H9 (cell line): ENCODE measurements around the gene CCNB2. TPM values are rescaled to one million over a fixed set of nuclear protein-coding genes. Genes with fewer than 3 reads are reported as not detected.

Experiments used
- DNase-seq: peaks from one replicate; pipeline ENCODE4 v3.0.0-alpha.2; 2017
- H2AFZ ChIP-seq: one replicate; pipeline ENCODE4 v1.6.1; 2013; ENCODE audit warnings: mild to moderate bottlenecking, low read length, control low read depth, moderate library complexity
- H2AK5ac ChIP-seq: 2 replicates; pipeline ENCODE4 v1.6.1; 2013; ENCODE audit warnings: low read length, control low read depth, mixed read lengths; ENCODE audit not compliant: insufficient read length
- H2BK120ac ChIP-seq: one replicate; pipeline ENCODE4 v1.6.1; 2013; ENCODE audit warnings: low read depth, mild to moderate bottlenecking, low read length, control low read depth, inconsistent platforms; ENCODE audit not compliant: poor library complexity, severe bottlenecking
- H2BK12ac ChIP-seq: 2 replicates; pipeline ENCODE4 v1.6.1; 2013; ENCODE audit warnings: low read length, control low read depth, mixed read lengths, low read depth; ENCODE audit not compliant: insufficient read length
- H2BK15ac ChIP-seq: 2 replicates; pipeline ENCODE4 v1.6.1; 2013; ENCODE audit warnings: low read depth, low read length, control low read depth
- H2BK20ac ChIP-seq: one replicate; pipeline ENCODE4 v1.6.1; 2013; ENCODE audit warnings: low read depth, mild to moderate bottlenecking, low read length, control low read depth, inconsistent platforms; ENCODE audit not compliant: poor library complexity, severe bottlenecking
- H2BK5ac ChIP-seq: 2 replicates; pipeline ENCODE4 v1.6.1; 2013; ENCODE audit warnings: low read length, control low read depth, mixed read lengths; ENCODE audit not compliant: insufficient read length
- H3K14ac ChIP-seq: 2 replicates; pipeline ENCODE4 v1.6.1; 2013; ENCODE audit warnings: low read length, control low read depth; ENCODE audit not compliant: insufficient read depth
- H3K18ac ChIP-seq: 2 replicates; pipeline ENCODE4 v1.6.1; 2013; ENCODE audit warnings: low read depth, mild to moderate bottlenecking, mixed read lengths, low read length, control low read depth; ENCODE audit not compliant: insufficient read length
- H3K23ac ChIP-seq: 2 replicates; pipeline ENCODE4 v1.6.1; 2013; ENCODE audit warnings: low read length, control low read depth, mixed read lengths, low read depth; ENCODE audit not compliant: insufficient read length
- H3K23me2 ChIP-seq: 2 replicates; pipeline ENCODE4 v1.6.1; 2013; ENCODE audit warnings: low read depth, mild to moderate bottlenecking, mixed read lengths, low read length, control low read depth; ENCODE audit not compliant: insufficient read length, poor library complexity, severe bottlenecking
- H3K27ac ChIP-seq: 2 replicates; pipeline ENCODE4 v1.5.1; 2013; ENCODE audit warnings: low read length, control low read depth, mixed read lengths, low read depth; ENCODE audit not compliant: insufficient read length
- H3K27me3 ChIP-seq: 2 replicates; pipeline ENCODE4 v1.6.1; 2013; ENCODE audit warnings: low read length, control low read depth, inconsistent platforms; ENCODE audit not compliant: insufficient read depth
- H3K4ac ChIP-seq: 2 replicates; pipeline ENCODE4 v1.6.1; 2013; ENCODE audit warnings: low read depth, mild to moderate bottlenecking, control low read depth, inconsistent platforms, low read length, moderate library complexity
- H3K4me1 ChIP-seq: 2 replicates; pipeline ENCODE4 v1.6.1; 2013; ENCODE audit warnings: low read length, control low read depth, inconsistent platforms; ENCODE audit not compliant: insufficient read depth
- H3K4me2 ChIP-seq: 2 replicates; pipeline ENCODE4 v1.6.1; 2013; ENCODE audit warnings: low read length, control low read depth, mixed read lengths; ENCODE audit not compliant: insufficient read length, insufficient read depth
- H3K56ac ChIP-seq: 2 replicates; pipeline ENCODE4 v1.6.1; 2013; ENCODE audit warnings: low read depth, mild to moderate bottlenecking, mixed read lengths, low read length, control low read depth; ENCODE audit not compliant: insufficient read length
- H3K79me1 ChIP-seq: 2 replicates; pipeline ENCODE4 v1.6.1; 2013; ENCODE audit warnings: low read depth, mild to moderate bottlenecking, moderate library complexity, low read length, control low read depth, inconsistent platforms; ENCODE audit not compliant: insufficient read depth, poor library complexity, severe bottlenecking
- H3K79me2 ChIP-seq: 2 replicates; pipeline ENCODE4 v1.6.1; 2013; ENCODE audit warnings: low read length, control low read depth, inconsistent platforms; ENCODE audit not compliant: insufficient read depth
- H3K9ac ChIP-seq: 2 replicates; pipeline ENCODE4 v1.6.1; 2013; ENCODE audit warnings: low read length, control low read depth, mixed read lengths; ENCODE audit not compliant: insufficient read length; ENCODE audit errors: extremely low read depth
- H3K9me3 ChIP-seq: one replicate; pipeline ENCODE4 v1.6.1; 2013; ENCODE audit warnings: low read depth, low read length, inconsistent platforms; ENCODE audit not compliant: control insufficient read depth
- H3T11ph ChIP-seq: one replicate; pipeline ENCODE4 v1.6.1; 2013; ENCODE audit warnings: mild to moderate bottlenecking, low read length, control low read depth, inconsistent platforms
- H4K20me1 ChIP-seq: one replicate; pipeline ENCODE4 v1.6.1; 2013; ENCODE audit not compliant: control insufficient read depth, insufficient read length, insufficient read depth
- H4K5ac ChIP-seq: 2 replicates; pipeline ENCODE4 v1.6.1; 2013; ENCODE audit warnings: low read depth, mild to moderate bottlenecking, mixed read lengths, low read length, control low read depth; ENCODE audit not compliant: insufficient read length
- H4K8ac ChIP-seq: replicated peaks from 2 replicates; pipeline ENCODE4 v1.6.1; 2013; ENCODE audit warnings: low read length, control low read depth, mixed read lengths, low read depth; ENCODE audit not compliant: insufficient read length
- H4K91ac ChIP-seq: 2 replicates; pipeline ENCODE4 v1.6.1; 2013; ENCODE audit warnings: low read depth, mild to moderate bottlenecking, moderate library complexity, mixed read lengths, low read length, control low read depth; ENCODE audit not compliant: insufficient read length
- H3K27ac Mint-ChIP-seq, 3 experiments: 2 replicates in 2 of 3; 3 replicates in 1 of 3; pipeline ENCODE4 v1.8.0; 2020 to 2021; ENCODE audit warnings: mixed read lengths in 3 of 3, mild to moderate bottlenecking in 1 of 3, moderate library complexity in 1 of 3
- H3K27me3 Mint-ChIP-seq: 2 replicates; pipeline ENCODE4 v1.8.0; 2021; ENCODE audit warnings: low read depth, mild to moderate bottlenecking, moderate library complexity, mixed read lengths
- H3K36me3 Mint-ChIP-seq, 3 experiments: 2 replicates in 2 of 3; 3 replicates in 1 of 3; pipeline ENCODE4 v1.8.0; 2020 to 2021; ENCODE audit warnings: low read depth in 3 of 3, mixed read lengths in 3 of 3; ENCODE audit not compliant: insufficient read depth in 1 of 3
- H3K4me1 Mint-ChIP-seq, 2 experiments: 2 replicates each; pipeline ENCODE4 v1.8.0; 2020; ENCODE audit warnings: mixed read lengths in 2 of 2
- H3K4me3 Mint-ChIP-seq, 2 experiments: 2 replicates in 1 of 2; 3 replicates in 1 of 2; pipeline ENCODE4 v1.8.0; 2020 to 2021; ENCODE audit warnings: mild to moderate bottlenecking in 2 of 2, mixed read lengths in 2 of 2, moderate library complexity in 1 of 2
- H3K9me3 Mint-ChIP-seq, 2 experiments: 2 replicates in 1 of 2; 3 replicates in 1 of 2; pipeline ENCODE4 v1.8.0; 2020; ENCODE audit warnings: mild to moderate bottlenecking in 2 of 2, mixed read lengths in 2 of 2, moderate library complexity in 1 of 2
- CTCF ChIP-seq: fragments of 200-600 bp; sonication (generic); conservative IDR thresholded peaks from 3 replicates; pipeline ENCODE4 v1.8.0; 2021; ENCODE audit warnings: antibody characterized with exemption, mild to moderate bottlenecking
- WGBS: extraction: QIAGEN DNeasy Blood & Tissue Kit; methylation state at CpG from one replicate; pipeline ENCODE4 v1.1.7; 2013; ENCODE audit warnings: missing lambda C conversion rate, low lambda C conversion rate, mixed read lengths; ENCODE audit not compliant: insufficient read length; ENCODE audit errors: extremely low coverage; 5-methylcytosine and 5-hydroxymethylcytosine counted together
- total RNA-seq: library from RNA; stranded (reverse); gene quantifications from 2 replicates; pipeline ENCODE4 v1.2.1, GENCODE V29; 2021

The CCNB2 gene
- total RNA-seq, 1 experiment from 2014 or later, result 122 TPM

- Histone ChIP-seq H4K8ac (no peak overlapping the region), H3K79me2 (no peaks in the 10 kb centered on the region), H4K91ac (no peak overlapping the region), H3K4ac (no peak overlapping the region), H3T11ph (no peak overlapping the region), H2BK5ac (no peak overlapping the region), H3K79me1 (peaks cover 5% of the 10 kb centered on the region), H3K9me3 (no peaks in the 10 kb centered on the region), H3K27ac (no peak overlapping the region), H2BK120ac (no peak overlapping the region), H3K27me3 (no peaks in the 10 kb centered on the region), H2AK5ac (no peak overlapping the region), H3K18ac (no peak overlapping the region), H3K23ac (no peak overlapping the region), H2BK15ac (no peak overlapping the region), H4K20me1 (no peaks in the 10 kb centered on the region), H3K56ac (no peak overlapping the region), H4K5ac (no peak overlapping the region), H3K4me2 (no peak overlapping the region), H3K23me2 (no peaks in the 10 kb centered on the region), H3K14ac (no peak overlapping the region), H2BK12ac (no peak overlapping the region), H2BK20ac (no peak overlapping the region), H3K4me1 (no peaks in the 10 kb centered on the region), H2AFZ (no peak overlapping the region), H3K9ac (no peak overlapping the region)
- no peaks in the 10 kb centered on the region for H3K27me3 Mint-ChIP-seq
- no peak overlapping the region for H3K4me3 Mint-ChIP-seq
- DNase-seq, result no peak
- TF ChIP-seq CTCF, result no peak
- no CpG with 5 or more reads among the region's 1 CpG for WGBS
- H3K36me3 Mint-ChIP-seq, result peaks cover 57 to 89% (median 85%) of the 10 kb centered on the region in 3 experiments; a peak in 6 of 7 replicates
- no peaks in the 10 kb centered on the region for H3K9me3 Mint-ChIP-seq
- no peaks in the 10 kb centered on the region; a peak in 1 of 4 replicates for H3K4me1 Mint-ChIP-seq
- H3K27ac Mint-ChIP-seq, result no peak overlapping the region
Measured at GRCh38 chr15:59116141-59116540, 11.2 kb downstream of the CCNB2 start.
